LNCaP clone FGC (cell line): ENCODE measurements around the gene DIPK1C.

Experiments used
- DNase-seq: peaks from one replicate; pipeline ENCODE4 v3.0.0-alpha.2; 2011; ENCODE audit warnings: low read depth
- H3K4me3 ChIP-seq: 2 replicates; pipeline ENCODE4 v1.5.1; 2011; ENCODE audit warnings: mild to moderate bottlenecking, low read depth, low read length, control low read depth
- TF ChIP-seq, protein P1 (sequence below): IDR thresholded peaks from 2 replicates; pipeline ENCODE4 v1.5.1; 2012; ENCODE audit warnings: mild to moderate bottlenecking; ENCODE audit not compliant: control insufficient read depth, insufficient read depth; ENCODE audit errors: extremely low read depth

DIPK1C gene

GRCh38 chr18:74446178-74446577 is 10.9 kb downstream of the DIPK1C start:
- TF ChIP-seq, protein P1, sequence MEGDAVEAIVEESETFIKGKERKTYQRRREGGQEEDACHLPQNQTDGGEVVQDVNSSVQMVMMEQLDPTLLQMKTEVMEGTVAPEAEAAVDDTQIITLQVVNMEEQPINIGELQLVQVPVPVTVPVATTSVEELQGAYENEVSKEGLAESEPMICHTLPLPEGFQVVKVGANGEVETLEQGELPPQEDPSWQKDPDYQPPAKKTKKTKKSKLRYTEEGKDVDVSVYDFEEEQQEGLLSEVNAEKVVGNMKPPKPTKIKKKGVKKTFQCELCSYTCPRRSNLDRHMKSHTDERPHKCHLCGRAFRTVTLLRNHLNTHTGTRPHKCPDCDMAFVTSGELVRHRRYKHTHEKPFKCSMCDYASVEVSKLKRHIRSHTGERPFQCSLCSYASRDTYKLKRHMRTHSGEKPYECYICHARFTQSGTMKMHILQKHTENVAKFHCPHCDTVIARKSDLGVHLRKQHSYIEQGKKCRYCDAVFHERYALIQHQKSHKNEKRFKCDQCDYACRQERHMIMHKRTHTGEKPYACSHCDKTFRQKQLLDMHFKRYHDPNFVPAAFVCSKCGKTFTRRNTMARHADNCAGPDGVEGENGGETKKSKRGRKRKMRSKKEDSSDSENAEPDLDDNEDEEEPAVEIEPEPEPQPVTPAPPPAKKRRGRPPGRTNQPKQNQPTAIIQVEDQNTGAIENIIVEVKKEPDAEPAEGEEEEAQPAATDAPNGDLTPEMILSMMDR: no peak
- no peak overlapping the region for H3K4me3 ChIP-seq
- DNase-seq: no peak

DNA sequence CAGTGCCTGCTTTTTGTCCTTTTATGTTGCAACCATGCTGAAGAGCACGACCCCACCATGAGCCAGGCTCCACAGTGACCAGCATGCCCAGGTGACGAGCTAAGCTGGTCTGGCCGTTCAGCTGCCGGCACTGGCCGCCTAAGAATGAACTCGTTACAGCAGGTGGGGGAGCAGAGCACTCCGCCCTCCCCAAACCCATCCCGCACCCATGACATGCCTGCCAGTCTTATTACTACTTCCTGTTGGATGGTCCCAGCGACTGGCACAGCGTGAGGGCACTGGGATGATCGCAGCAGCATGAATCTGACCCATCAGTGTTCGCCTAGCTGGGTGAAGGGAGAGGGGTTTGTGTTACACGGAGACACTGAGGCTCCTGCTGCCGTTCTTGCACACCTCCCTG is 11.5 kb downstream of the DIPK1C start:
- H3K4me3 ChIP-seq: no peak overlapping the region
- TF ChIP-seq, protein P1: no peak
- DNase-seq: no peak

DNA sequence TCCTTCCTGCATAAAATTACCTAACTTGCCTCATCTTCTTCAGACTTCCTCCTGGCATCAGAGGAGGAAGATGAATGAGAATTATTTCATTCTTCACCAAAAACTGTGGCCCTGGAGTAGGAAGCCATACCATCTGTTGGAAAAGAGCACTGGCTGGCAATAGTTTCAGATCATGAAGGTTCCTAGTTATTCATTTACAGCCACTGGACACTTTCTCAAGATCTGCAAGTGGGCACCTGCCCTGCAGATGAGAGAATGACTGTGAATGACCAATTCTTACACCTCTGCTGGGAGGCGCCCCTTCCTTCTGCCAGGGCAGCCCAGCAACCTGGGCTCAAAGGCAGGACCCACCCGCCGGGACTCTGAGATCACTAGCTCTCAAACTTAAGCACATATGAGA is 13.0 kb downstream of the DIPK1C start:
- TF ChIP-seq, protein P1: no peak
- no peak for DNase-seq
- no peak overlapping the region for H3K4me3 ChIP-seq

DNA sequence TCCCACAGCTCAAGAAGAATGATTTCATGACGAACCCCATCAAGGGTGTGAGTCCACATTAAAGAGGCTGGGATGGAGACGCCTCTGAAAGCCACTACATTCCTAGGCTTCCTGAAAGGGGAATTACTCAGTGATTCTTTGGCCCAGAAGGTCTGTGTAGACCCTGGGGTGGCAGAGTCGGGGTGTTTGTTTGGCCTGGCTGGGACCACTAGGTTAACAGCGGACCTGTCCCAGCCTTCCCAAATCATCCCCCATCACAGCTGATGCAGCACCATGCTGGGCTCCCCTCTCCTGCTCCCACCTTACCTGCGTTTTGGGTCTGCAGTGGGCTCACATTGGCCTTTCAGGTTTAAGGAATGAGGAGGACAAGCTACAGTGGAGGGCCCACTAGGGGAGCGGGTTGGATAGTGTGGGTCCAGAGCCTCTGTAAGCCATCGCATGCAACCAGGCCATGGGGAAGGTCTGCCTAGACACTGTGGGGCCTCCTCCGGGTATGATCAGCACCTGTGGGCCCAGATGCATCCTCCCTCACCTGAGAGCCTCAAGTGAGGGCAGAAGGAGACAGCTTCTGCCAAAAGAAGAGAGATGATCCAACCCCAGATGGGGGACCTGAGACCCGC is 16.2 kb downstream of the DIPK1C start:
- DNase-seq: no peak

DNA sequence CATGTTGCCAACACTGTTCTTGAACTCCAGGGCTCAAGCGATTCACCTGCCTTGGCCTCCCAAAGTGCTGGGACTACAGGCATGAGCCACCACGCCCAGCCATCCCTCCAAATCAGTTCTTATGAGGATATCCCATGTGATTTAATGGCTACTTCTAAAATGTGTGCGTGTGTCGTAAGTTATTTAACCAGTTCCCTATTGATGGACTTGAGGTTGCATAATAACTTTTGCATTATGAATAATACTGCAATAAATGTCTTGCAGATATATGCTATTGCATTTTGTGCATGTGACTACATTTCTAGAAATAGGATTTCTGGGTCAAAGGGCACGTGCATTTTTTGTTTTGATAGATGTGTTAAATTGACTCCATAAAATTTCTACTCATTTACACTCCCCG is 19.0 kb downstream of the DIPK1C start:
- TF ChIP-seq, protein P1: no peak
- no peak overlapping the region for H3K4me3 ChIP-seq
- DNase-seq: no peak

More for the DNA sequence above, 16.2 kb downstream of the DIPK1C start:
- TF ChIP-seq, protein P1: no peak
- H3K4me3 ChIP-seq: no peak overlapping the region

DNA sequence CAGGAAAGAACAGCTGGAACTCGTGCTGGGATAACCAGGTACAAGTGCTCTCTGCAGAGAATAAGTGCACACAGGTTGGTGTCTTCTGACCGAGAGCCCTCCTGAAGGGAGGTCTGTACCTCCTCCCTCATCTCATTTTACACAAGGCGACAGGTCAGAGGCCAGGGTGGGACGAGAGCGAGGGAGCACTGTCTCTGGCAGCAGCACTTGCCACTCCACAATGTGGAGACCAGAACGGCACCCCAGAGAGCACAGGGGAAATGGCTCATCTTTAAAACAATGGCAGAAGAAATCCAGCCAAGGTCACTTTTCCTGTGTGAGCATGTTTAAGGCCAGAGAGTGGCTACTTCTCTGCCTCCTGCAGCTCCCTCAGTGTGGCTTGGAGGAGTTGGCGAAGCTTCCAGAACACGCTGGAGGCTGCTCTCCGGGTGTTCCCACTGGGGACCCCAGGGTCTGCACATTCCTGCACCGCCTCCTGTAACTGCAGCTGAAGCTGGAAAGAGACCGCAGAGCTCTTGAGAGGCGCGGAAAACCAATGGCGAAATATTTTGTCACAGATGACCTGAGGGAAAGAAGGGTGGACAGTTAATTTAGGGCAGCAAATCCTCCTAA is 20.8 kb downstream of the DIPK1C start:
- no peak for DNase-seq
- TF ChIP-seq, protein P1: no peak
- H3K4me3 ChIP-seq: no peak overlapping the region

DNA sequence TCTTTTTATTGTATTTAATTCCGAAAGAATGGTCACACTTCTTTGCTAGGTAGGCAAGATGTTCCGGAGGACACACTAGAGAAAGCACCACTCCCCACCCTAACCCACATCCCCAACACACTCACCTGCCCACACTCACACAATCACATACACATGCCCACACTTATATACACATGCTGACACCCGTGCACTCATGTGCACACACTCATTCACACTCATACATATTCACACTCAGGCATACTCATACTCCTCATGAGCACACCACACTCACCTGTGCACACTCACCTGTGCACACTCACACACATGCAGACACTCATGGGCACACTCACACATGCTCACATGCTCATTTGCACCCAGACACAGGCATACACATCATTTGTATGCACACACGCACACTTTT is 21.4 kb downstream of the DIPK1C start:
- TF ChIP-seq, protein P1: no peak
- no peak overlapping the region for H3K4me3 ChIP-seq
- DNase-seq: no peak
